ENCODE results near the gene ATP10D.
"Not testable (repeated sequence)": the region's sequence is repeated elsewhere in the genome, so short reads cannot be mapped to it uniquely, and the experiment has no call there.

The ATP10D gene

GRCh38 chr4:47485047-47485692 is at the start of gene ATP10D:
ATP10D (plus strand) TSS chr4:47485275; CDS start chr4:47512541, 27,266 bp downstream.
- peak; percentile 90 for DNase-seq

GRCh38 chr4:47442980-47443379 is 42.1 kb upstream of the ATP10D start:
- DNase-seq = no peak

GRCh38 chr4:47444031-47444430 is 41.0 kb upstream of the ATP10D start:
- no peak for DNase-seq

GRCh38 chr4:47451657-47452056 is 33.4 kb upstream of the ATP10D start:
- DNase-seq = no peak

GRCh38 chr4:47462799-47463234 is 22.3 kb upstream of the ATP10D start:
- DNase-seq = no peak

GRCh38 chr4:47463235-47463956 is 21.7 kb upstream of the ATP10D start, which contains the start of gene COMMD8:
COMMD8 (minus strand) TSS chr4:47463702; CDS start chr4:47463651, 51 bp downstream.
- DNase-seq = peak; percentile 98

- DNase-seq = no peak
Observed at GRCh38 chr4:47465004-47465403, 20.1 kb upstream of the ATP10D start.

GRCh38 chr4:47466056-47466785 is 18.9 kb upstream of the ATP10D start:
- DNase-seq = no peak

- no peak for DNase-seq
Observed at GRCh38 chr4:47468706-47469365, 16.2 kb upstream of the ATP10D start.

GRCh38 chr4:47469951-47470350 is 15.1 kb upstream of the ATP10D start:
- DNase-seq = no peak

GRCh38 chr4:47471064-47471463 is 14.0 kb upstream of the ATP10D start:
- DNase-seq = no peak

GRCh38 chr4:47471591-47471990 is 13.5 kb upstream of the ATP10D start:
- DNase-seq = no peak

- DNase-seq = no peak
Observed at GRCh38 chr4:47473141-47473750, 11.8 kb upstream of the ATP10D start.

- no peak for DNase-seq
Observed at GRCh38 chr4:47474799-47475198, 10.3 kb upstream of the ATP10D start.

GRCh38 chr4:47475411-47475810 is 9.7 kb upstream of the ATP10D start:
- no peak for DNase-seq

- no peak for DNase-seq
Observed at GRCh38 chr4:47478804-47479203, 6.3 kb upstream of the ATP10D start.

GRCh38 chr4:47482326-47482725 is 2.7 kb upstream of the ATP10D start:
- no peak for DNase-seq

GRCh38 chr4:47483745-47484144 is 1.3 kb upstream of the ATP10D start:
- DNase-seq = no peak

GRCh38 chr4:47484168-47484567 is 907 bp upstream of the ATP10D start:
- no peak for DNase-seq

- DNase-seq = no peak
Observed at GRCh38 chr4:47485768-47486167, 693 bp downstream of the ATP10D start.

GRCh38 chr4:47486231-47486673 is 1.2 kb downstream of the ATP10D start:
- DNase-seq = no peak

- not testable (repeated sequence) for DNase-seq
Observed at GRCh38 chr4:47486727-47487126, 1.7 kb downstream of the ATP10D start.

GRCh38 chr4:47488706-47489105 is 3.6 kb downstream of the ATP10D start:
- DNase-seq = no peak

Data from T1000 (cell line).